Adipocyte (in vitro differentiated cells): Measurements from ENCODE around the gene IRF9.

Source experiments
- DNase-seq: peaks from one replicate; pipeline ENCODE4 v3.0.0-alpha.2; 2015; ENCODE audit warnings: low read depth
- H3K27me3 ChIP-seq: replicated peaks from 2 replicates; pipeline ENCODE4 v1.7.0; 2013; ENCODE audit warnings: mild to moderate bottlenecking, low read length, moderate library complexity; ENCODE audit not compliant: control insufficient read depth, insufficient read depth
- H3K36me3 ChIP-seq: 2 replicates; pipeline ENCODE4 v1.7.0; 2013; ENCODE audit warnings: low read length, mild to moderate bottlenecking, moderate library complexity; ENCODE audit not compliant: control insufficient read depth, insufficient read depth, severe bottlenecking
- H3K4me1 ChIP-seq: 2 replicates; pipeline ENCODE4 v1.7.0; 2013; ENCODE audit warnings: mild to moderate bottlenecking, low read length, moderate library complexity; ENCODE audit not compliant: control insufficient read depth, insufficient read depth
- H3K4me3 ChIP-seq: 2 replicates; pipeline ENCODE4 v1.7.0; 2013; ENCODE audit warnings: mild to moderate bottlenecking, low read length, moderate library complexity
- H3K9ac ChIP-seq: 2 replicates; pipeline ENCODE4 v1.7.0; 2013; ENCODE audit warnings: mild to moderate bottlenecking, low read length, moderate library complexity
- H3K9me3 ChIP-seq: 2 replicates; pipeline ENCODE4 v1.7.0; 2013; ENCODE audit warnings: mild to moderate bottlenecking, low read length, moderate library complexity; ENCODE audit not compliant: control insufficient read depth

Gene IRF9

DNA sequence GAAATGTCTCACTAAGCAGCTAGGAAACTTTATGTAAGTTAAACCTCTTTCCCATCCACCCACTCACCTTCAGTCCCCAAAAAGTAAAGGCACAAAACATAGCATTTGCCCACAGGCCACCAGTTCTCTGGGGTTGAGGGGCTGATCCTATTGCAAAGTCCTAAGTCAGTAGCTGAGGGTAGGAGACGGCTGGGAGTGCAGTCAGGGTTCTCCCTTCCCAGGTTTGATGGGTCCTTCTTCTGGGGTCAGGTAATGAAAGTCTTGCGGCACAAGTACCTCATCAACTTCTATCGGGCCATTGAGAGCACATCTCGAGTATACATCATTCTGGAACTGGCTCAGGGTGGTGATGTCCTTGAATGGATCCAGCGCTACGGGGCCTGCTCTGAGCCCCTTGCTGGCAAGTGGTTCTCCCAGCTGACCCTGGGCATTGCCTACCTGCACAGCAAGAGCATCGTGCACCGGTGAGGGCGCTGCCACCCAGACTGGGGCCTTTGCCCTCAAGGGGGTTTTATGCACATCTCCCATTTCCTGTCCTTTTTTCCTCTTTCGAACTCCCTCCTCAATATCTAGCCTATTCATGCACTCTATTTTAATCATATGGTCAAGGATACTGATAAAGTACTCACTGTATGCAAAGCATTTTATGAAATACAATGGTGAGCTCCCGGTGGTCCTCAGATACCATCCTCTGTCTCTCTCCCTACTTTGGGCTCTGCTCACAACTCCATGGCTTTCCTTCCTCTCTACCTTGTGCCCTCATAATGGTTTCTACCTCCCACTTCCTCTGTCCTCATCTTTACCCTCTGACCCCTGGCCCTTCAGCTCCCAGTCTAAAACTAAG, 45.4 kb downstream of the IRF9 start:
- H3K9me3 ChIP-seq = no peaks in the 10 kb centered on the region
- H3K36me3 ChIP-seq = peaks cover 72% of the 10 kb centered on the region
- H3K27me3 ChIP-seq = no peaks in the 10 kb centered on the region
- no peak overlapping the region for H3K9ac ChIP-seq
- no peaks in the 10 kb centered on the region for H3K4me1 ChIP-seq
- no peak overlapping the region for H3K4me3 ChIP-seq
- no peak for DNase-seq

GRCh38 chr14:24207104-24207551, 46.1 kb downstream of the IRF9 start:
- H3K9ac ChIP-seq = no peak overlapping the region
- no peaks in the 10 kb centered on the region for H3K9me3 ChIP-seq
- H3K36me3 ChIP-seq = peaks cover 69% of the 10 kb centered on the region

DNA sequence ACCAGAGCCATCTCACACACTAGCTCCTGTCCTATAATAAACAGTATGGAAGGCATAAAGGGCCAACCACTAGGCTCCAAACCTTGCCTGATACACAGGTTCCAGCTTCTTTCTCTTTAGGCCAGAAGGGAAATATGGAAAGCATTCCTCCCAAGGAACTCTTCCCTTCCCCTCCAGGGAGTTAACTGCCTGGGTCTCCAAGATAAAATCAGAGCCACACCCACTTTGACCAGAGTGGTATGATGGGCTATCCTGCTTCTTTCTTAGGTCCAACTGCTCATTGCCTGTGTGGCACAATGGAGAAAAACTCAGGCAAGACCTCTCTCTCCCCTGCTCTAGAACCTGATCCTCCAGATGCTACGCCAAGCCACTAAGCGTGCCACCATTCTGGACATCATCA, 46.6 kb downstream of the IRF9 start:
- H3K36me3 ChIP-seq = peaks cover 69% of the 10 kb centered on the region
- no peaks in the 10 kb centered on the region for H3K9me3 ChIP-seq
- no peak overlapping the region for H3K4me3 ChIP-seq
- no peak overlapping the region for H3K9ac ChIP-seq
- no peaks in the 10 kb centered on the region for H3K27me3 ChIP-seq
- no peak for DNase-seq
- H3K4me1 ChIP-seq = no peaks in the 10 kb centered on the region

More at GRCh38 chr14:24207104-24207551, 46.1 kb downstream of the IRF9 start:
- no peaks in the 10 kb centered on the region for H3K4me1 ChIP-seq
- no peaks in the 10 kb centered on the region for H3K27me3 ChIP-seq
- DNase-seq = no peak
- H3K4me3 ChIP-seq = no peak overlapping the region

GRCh38 chr14:24211311-24211710, 50.2 kb downstream of the IRF9 start:
- Histone ChIP-seq H3K27me3 (no peaks in the 10 kb centered on the region), H3K9ac (no peak overlapping the region), H3K36me3 (peaks cover 46% of the 10 kb centered on the region), H3K4me1 (peaks cover 13% of the 10 kb centered on the region), H3K4me3 (no peak overlapping the region), H3K9me3 (no peaks in the 10 kb centered on the region)
- no peak for DNase-seq

DNA sequence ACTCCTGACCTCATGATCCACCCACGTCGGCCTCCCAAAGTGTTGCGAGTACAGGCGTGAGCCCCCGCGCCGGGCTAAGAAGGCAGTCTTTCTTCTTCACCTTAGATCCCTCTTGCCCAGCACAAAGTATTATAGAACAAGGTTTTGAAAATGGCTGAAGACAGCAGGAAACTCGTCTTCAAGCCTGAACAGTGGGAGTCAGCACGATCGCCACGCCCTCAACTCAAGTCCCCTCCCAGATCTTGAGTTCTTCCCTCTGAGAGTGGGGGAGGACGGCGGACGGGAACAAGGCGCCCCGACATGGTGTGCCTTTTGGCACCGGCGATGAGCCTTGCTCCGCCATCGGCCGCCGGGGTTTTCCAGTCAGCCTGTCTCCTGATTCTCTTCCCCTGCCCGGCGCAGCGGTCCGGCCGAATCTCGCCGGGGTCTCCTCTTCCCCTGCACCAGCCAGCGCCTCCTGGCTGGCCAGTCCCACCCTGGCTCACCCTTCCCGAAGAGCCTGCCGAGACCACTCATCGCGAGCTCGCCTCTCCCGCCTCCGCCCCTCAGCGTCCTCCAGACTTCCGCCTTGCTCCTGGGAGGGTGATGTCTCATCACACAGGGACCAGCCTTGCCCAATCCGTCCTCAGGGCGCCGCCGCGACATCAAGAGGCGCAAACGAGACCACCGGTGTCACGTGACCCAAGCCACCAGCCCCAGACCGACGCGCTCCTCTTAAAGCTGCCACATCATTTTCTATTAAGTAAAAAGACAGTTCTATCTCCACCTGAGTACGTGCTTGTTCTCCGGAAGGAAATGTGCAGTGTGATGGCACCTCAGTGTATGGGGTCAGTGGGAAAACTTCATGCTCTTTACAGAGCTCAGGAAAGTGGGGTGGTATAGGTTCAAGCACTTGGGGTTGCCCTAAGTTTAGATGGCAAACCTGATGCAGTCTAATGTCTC, 52.1 kb downstream of the IRF9 start, which contains the start of gene CHMP4A:
TSS of gene CHMP4A (minus strand) at position 565 of the 942 bp plus-strand sequence. CDS start at position 516, 49 bp downstream.
- H3K4me3 ChIP-seq = peak within 1 kb of the TSS; percentile 93
- no peaks in the 10 kb centered on the region for H3K9me3 ChIP-seq
- H3K27me3 ChIP-seq = no peaks in the 10 kb centered on the region
- peaks cover 42% of the 10 kb centered on the region for H3K36me3 ChIP-seq
- peak; percentile 99 for DNase-seq
- peak within 1 kb of the TSS; percentile 97 for H3K9ac ChIP-seq
- peaks cover 14% of the 10 kb centered on the region for H3K4me1 ChIP-seq

GRCh38 chr14:24213866-24214662, 53.0 kb downstream of the IRF9 start:
- Histone ChIP-seq H3K4me1 (peaks cover 14% of the 10 kb centered on the region), H3K27me3 (no peaks in the 10 kb centered on the region), H3K9me3 (no peaks in the 10 kb centered on the region), H3K4me3 (peak overlapping the region; percentile 93), H3K36me3 (peaks cover 37% of the 10 kb centered on the region), H3K9ac (peak overlapping the region; percentile 97)
- DNase-seq = no peak

GRCh38 chr14:24215495-24216344, 54.7 kb downstream of the IRF9 start, which contains the start of gene MDP1:
TSS of gene MDP1 (minus strand) at chr14:24216066. CDS start at chr14:24215955, 111 bp downstream.
- Histone ChIP-seq H3K4me3 (peak within 1 kb of the TSS; percentile 91), H3K36me3 (peaks cover 24% of the 10 kb centered on the region), H3K9me3 (no peaks in the 10 kb centered on the region), H3K9ac (peak within 1 kb of the TSS; percentile 90), H3K4me1 (peaks cover 14% of the 10 kb centered on the region), H3K27me3 (no peaks in the 10 kb centered on the region)
- peak; percentile 95 for DNase-seq
